WTC11 (cell line): Measurements from ENCODE around the gene B3GALT5. TPM values are rescaled to one million over a fixed set of nuclear protein-coding genes. Genes with fewer than 3 reads are reported as not detected.

ENCODE experiments used
- ATAC-seq: fragments of 200-7000 bp; cut with Tn5 transposase; 2 replicates; pipeline ENCODE4 v1.10.0; 2021; ENCODE audit warnings: mild to moderate bottlenecking, moderate library complexity
- CTCF ChIA-PET: fragments of 300-600 bp; sonication (Branson Sonifier 250); formaldehyde crosslinking; loops from one replicate; lab custom pipeline; 2021; ENCODE audit warnings: antibody characterized with exemption; lab: Charles Lee
- POLR2A ChIA-PET: fragments of 350-600 bp; sonication (Branson Sonifier 250); formaldehyde crosslinking; loops from one replicate; lab custom pipeline; 2021; ENCODE audit warnings: antibody characterized with exemption; lab: Charles Lee
- DNase-seq: peaks from one replicate; pipeline ENCODE4 v3.0.0; 2021; ENCODE audit warnings: low spot score
- H3K27ac Mint-ChIP-seq: 2 replicates; pipeline ENCODE4 v1.8.0; 2021; ENCODE audit warnings: mixed read lengths
- H3K27me3 Mint-ChIP-seq: 2 replicates; pipeline ENCODE4 v1.8.0; 2021; ENCODE audit warnings: low read depth, mild to moderate bottlenecking, moderate library complexity, mixed read lengths
- H3K36me3 Mint-ChIP-seq: 2 replicates; pipeline ENCODE4 v1.8.0; 2021; ENCODE audit warnings: mixed read lengths
- H3K4me1 Mint-ChIP-seq: 2 replicates; pipeline ENCODE4 v1.8.0; 2022; ENCODE audit warnings: mixed read lengths
- H3K4me3 Mint-ChIP-seq: 2 replicates; pipeline ENCODE4 v1.8.0; 2021; ENCODE audit warnings: mild to moderate bottlenecking, moderate library complexity, mixed read lengths
- H3K9me3 Mint-ChIP-seq: 2 replicates; pipeline ENCODE4 v1.8.0; 2021; ENCODE audit warnings: mixed read lengths
- AFF4 ChIP-seq: sonication (generic); formaldehyde crosslinking; IDR thresholded peaks from 2 replicates; pipeline ENCODE4 v1.8.1; 2023; ENCODE audit warnings: mild to moderate bottlenecking, missing genetic modification reagents, borderline replicate concordance
- E2F1 ChIP-seq: sonication (generic); formaldehyde crosslinking; IDR thresholded peaks from 2 replicates; pipeline ENCODE4 v1.8.0; 2022; ENCODE audit warnings: mild to moderate bottlenecking, missing genetic modification reagents
- E2F4 ChIP-seq: sonication (generic); formaldehyde crosslinking; IDR thresholded peaks from 2 replicates; pipeline ENCODE4 v1.8.1; 2022; ENCODE audit warnings: low read depth, mild to moderate bottlenecking, moderate library complexity, missing genetic modification reagents, borderline replicate concordance
- ELF4 ChIP-seq: sonication (generic); formaldehyde crosslinking; IDR thresholded peaks from 2 replicates; pipeline ENCODE4 v1.8.1; 2022; ENCODE audit warnings: low read depth, mild to moderate bottlenecking, moderate library complexity, missing genetic modification reagents
- EMX1 ChIP-seq: fragments of 250-450 bp; sonication (Bioruptor Pico); IDR thresholded peaks from 2 replicates; pipeline ENCODE4 v1.8.0; 2021; ENCODE audit warnings: mild to moderate bottlenecking
- IRF1 ChIP-seq: sonication (generic); formaldehyde crosslinking; IDR thresholded peaks from 2 replicates; pipeline ENCODE4 v1.8.0; 2023; ENCODE audit warnings: missing genetic modification reagents
- IRF2 ChIP-seq: sonication (generic); formaldehyde crosslinking; IDR thresholded peaks from 2 replicates; pipeline ENCODE4 v1.8.0; 2022; ENCODE audit warnings: low read depth, missing genetic modification reagents, borderline replicate concordance
- PRRX2 ChIP-seq: fragments of 250-450 bp; sonication (Bioruptor Pico); IDR thresholded peaks from 2 replicates; pipeline ENCODE4 v1.8.0; 2021; ENCODE audit warnings: mild to moderate bottlenecking
- SMAD3 ChIP-seq: sonication (generic); formaldehyde crosslinking; IDR thresholded peaks from 2 replicates; pipeline ENCODE4 v1.8.0; 2022; ENCODE audit warnings: missing genetic modification reagents, mild to moderate bottlenecking, borderline replicate concordance
- TEAD1 ChIP-seq: sonication (generic); formaldehyde crosslinking; IDR thresholded peaks from 2 replicates; pipeline ENCODE4 v1.8.0; 2022; ENCODE audit warnings: mild to moderate bottlenecking, missing genetic modification reagents
- ZBTB43 ChIP-seq: sonication (generic); formaldehyde crosslinking; IDR thresholded peaks from 2 replicates; pipeline ENCODE4 v1.8.1; 2023; ENCODE audit warnings: mild to moderate bottlenecking, missing genetic modification reagents
- ZNF232 ChIP-seq: sonication (generic); formaldehyde crosslinking; IDR thresholded peaks from 2 replicates; pipeline ENCODE4 v1.8.0; 2022; ENCODE audit warnings: mild to moderate bottlenecking, missing genetic modification reagents
- ZNF532 ChIP-seq: fragments of 250-450 bp; sonication (Bioruptor Pico); IDR thresholded peaks from 2 replicates; pipeline ENCODE4 v1.9.0; 2021; ENCODE audit warnings: mild to moderate bottlenecking, borderline replicate concordance
- ZNF671 ChIP-seq: fragments of 250-450 bp; sonication (Bioruptor Pico); IDR thresholded peaks from 2 replicates; pipeline ENCODE4 v1.8.0; 2021; ENCODE audit warnings: mild to moderate bottlenecking
- total RNA-seq: library from RNA; stranded (reverse); gene quantifications from 3 replicates; pipeline ENCODE4 v1.2.3, GENCODE V29; 2021

The B3GALT5 gene
- total RNA-seq, 1 experiment from 2014 or later, result 25.8 TPM

GRCh38 chr21:39659070-39659815 lies 46.5 kb downstream of the B3GALT5 start:
- Mint-ChIP-seq H3K27ac (peak overlapping the region; percentile 58; the same call in 1 of the 2 replicates), H3K36me3 (peaks cover 75% of the 10 kb centered on the region), H3K9me3 (no peaks in the 10 kb centered on the region), H3K4me3 (no peak overlapping the region), H3K4me1 (peaks cover 25% of the 10 kb centered on the region), H3K27me3 (no peaks in the 10 kb centered on the region)
- TF ChIP-seq EMX1 (CRISPR knock-in tag), result no peak
- no peak for TF ChIP-seq AFF4
- TF ChIP-seq SMAD3 (CRISPR knock-in tag), result no peak
- no peak for TF ChIP-seq ELF4 (CRISPR knock-in tag)
- TF ChIP-seq TEAD1 (CRISPR knock-in tag), result no peak
- TF ChIP-seq IRF1 (CRISPR knock-in tag), result no peak
- TF ChIP-seq E2F1 (CRISPR knock-in tag), result no peak
- TF ChIP-seq IRF2, result no peak
- no peak for TF ChIP-seq PRRX2 (CRISPR knock-in tag)
- TF ChIP-seq ZBTB43, result no peak
- no peak for TF ChIP-seq ZNF232 (CRISPR knock-in tag)
- TF ChIP-seq ZNF671 (CRISPR knock-in tag), result no peak
- no peak for TF ChIP-seq ZNF532 (CRISPR knock-in tag)
- no peak for TF ChIP-seq E2F4 (CRISPR knock-in tag)
- POLR2A ChIA-PET, result no interaction called here
- CTCF ChIA-PET, result interaction anchor here (1.2 to 1.7 kb wide), 2 partner anchors 16 to 17 kb away, joined by 3 to 6 read pairs; no protein-coding TSS in a partner anchor
- DNase-seq, result no peak
- no peak for ATAC-seq
